ENCODE measurements around the gene LGALS13.

Gene LGALS13, protein sequence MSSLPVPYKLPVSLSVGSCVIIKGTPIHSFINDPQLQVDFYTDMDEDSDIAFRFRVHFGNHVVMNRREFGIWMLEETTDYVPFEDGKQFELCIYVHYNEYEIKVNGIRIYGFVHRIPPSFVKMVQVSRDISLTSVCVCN

DNA sequence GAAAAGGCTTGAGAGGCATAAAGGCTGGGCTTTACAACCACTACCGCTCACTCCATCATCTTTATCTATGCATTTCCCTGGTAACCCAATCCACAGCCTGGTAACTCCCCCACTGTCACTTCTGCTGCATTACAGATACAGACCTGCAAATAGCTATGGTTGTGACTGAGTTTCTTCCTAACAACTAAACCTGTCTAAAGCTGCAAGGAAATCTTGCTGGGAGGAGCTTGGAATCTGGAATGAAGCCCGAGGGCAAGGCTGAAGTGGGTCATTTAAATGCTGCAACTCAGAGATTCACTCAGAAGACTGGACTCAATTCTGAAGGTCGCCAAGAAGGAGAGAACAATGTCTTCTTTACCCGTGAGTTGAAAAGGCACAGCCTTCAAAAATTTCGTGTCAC lies at the start of gene LGALS13:
LGALS13 (plus strand) TSS at position 301 of the 400 bp plus-strand sequence; CDS start at position 346, 45 bp downstream.
- Histone ChIP-seq H3K9ac (ENCODE audit: low read length) (no peak within 1 kb of the TSS), H3K9me3 (ENCODE audit: control insufficient read depth, low read length) (no peaks in the 10 kb centered on the region), H3K27me3 (ENCODE audit: control insufficient read depth, insufficient read depth, low read length) (no peaks in the 10 kb centered on the region), H3K4me3 (ENCODE audit: low read length) (no peak within 1 kb of the TSS), H3K36me3 (ENCODE audit: control insufficient read depth, insufficient read depth, low read length) (no peaks in the 10 kb centered on the region), H3K4me1 (ENCODE audit: control insufficient read depth, insufficient read depth, low read length) (no peaks in the 10 kb centered on the region)

DNA sequence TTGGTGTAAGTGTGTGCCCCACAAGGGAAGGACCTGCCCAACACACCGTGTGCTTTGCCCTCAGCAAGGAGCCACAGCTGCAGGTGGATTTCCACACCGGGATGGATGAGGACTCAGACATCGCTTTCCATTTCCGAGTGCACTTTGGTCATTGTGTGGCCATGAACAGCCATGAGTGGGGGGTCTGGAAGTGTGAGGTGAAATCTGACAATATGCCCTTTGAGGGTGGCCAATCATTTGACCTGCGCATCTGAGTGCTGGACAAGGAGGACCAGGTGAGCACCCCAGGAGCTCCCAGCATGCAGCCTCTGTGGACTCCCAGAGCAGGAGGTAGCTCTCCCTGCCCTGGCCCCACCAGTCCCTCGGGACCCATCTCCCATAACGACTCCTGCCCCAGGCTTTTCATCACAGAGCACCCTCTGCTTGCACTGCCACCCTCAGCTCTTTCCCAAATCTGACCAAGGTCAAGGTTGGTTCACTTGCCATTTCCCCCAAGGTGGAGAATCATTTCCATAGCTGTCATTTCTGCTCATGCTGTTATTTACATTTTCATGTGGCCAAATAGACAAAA lies 49.2 kb upstream of the LGALS13 start:
- no peaks in the 10 kb centered on the region for H3K27me3 ChIP-seq (ENCODE audit: control insufficient read depth, insufficient read depth, low read length)
- H3K4me3 ChIP-seq (ENCODE audit: low read length): no peak overlapping the region
- H3K9ac ChIP-seq (ENCODE audit: low read length): no peak overlapping the region
- no peaks in the 10 kb centered on the region for H3K9me3 ChIP-seq (ENCODE audit: control insufficient read depth, low read length)
- peaks cover 4% of the 10 kb centered on the region for H3K4me1 ChIP-seq (ENCODE audit: control insufficient read depth, insufficient read depth, low read length)
- no peaks in the 10 kb centered on the region for H3K36me3 ChIP-seq (ENCODE audit: control insufficient read depth, insufficient read depth, low read length)

DNA sequence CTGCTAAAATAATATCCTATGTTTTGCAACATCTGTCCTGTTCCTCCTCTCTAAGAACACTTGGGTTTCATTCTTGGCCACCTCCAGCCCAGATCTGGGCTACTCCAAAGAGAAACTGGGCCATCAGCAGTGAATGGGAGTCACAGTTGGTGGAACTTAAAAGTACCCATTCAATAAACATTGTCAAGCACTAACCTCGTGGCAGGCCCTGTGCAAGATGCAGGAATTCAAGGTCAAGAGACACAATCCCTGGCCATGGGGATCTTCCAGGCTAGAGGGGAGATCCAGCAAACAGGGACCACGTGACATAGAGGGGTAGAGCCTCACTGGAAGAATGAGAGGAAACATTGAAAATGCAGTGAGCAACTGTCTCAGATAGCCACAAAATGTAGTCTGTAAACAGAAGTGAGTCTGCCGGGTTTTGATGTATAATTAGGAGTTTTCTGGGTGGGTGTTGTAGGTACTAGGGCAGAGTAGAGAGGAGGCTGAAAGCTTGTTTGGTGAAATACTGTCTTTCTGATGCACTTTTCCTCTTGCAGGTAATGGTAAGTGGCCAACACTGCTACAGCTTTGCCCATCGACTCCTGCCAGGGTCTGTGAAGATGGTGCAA lies 47.5 kb upstream of the LGALS13 start:
- Histone ChIP-seq H3K27me3 (ENCODE audit: control insufficient read depth, insufficient read depth, low read length) (no peaks in the 10 kb centered on the region), H3K9ac (ENCODE audit: low read length) (no peak overlapping the region), H3K9me3 (ENCODE audit: control insufficient read depth, low read length) (no peaks in the 10 kb centered on the region), H3K4me3 (ENCODE audit: low read length) (no peak overlapping the region), H3K36me3 (ENCODE audit: control insufficient read depth, insufficient read depth, low read length) (no peaks in the 10 kb centered on the region), H3K4me1 (ENCODE audit: control insufficient read depth, insufficient read depth, low read length) (peaks cover 8% of the 10 kb centered on the region)

DNA sequence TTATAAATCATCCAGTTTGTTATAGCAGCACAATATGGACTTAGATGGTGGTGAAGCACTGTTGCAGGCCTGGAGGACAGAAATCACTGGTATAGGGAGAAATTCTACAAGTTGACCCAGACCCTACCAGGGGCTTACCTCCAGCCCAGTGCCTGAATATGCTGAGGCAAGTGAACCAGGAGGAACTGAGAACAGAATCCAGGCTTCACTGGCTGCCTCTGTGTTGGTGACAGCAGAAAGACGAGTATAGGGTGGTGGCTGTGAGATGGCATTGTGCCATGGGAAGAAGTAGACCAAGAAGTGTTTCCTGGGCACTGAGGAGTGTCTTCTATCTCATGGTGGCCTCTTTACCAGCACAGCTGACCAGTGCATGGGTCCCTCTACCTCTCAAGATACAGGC lies 46.4 kb upstream of the LGALS13 start:
- Histone ChIP-seq H3K4me3 (ENCODE audit: low read length) (no peak overlapping the region), H3K36me3 (ENCODE audit: control insufficient read depth, insufficient read depth, low read length) (no peaks in the 10 kb centered on the region), H3K4me1 (ENCODE audit: control insufficient read depth, insufficient read depth, low read length) (peaks cover 8% of the 10 kb centered on the region), H3K27me3 (ENCODE audit: control insufficient read depth, insufficient read depth, low read length) (no peaks in the 10 kb centered on the region), H3K9me3 (ENCODE audit: control insufficient read depth, low read length) (no peaks in the 10 kb centered on the region), H3K9ac (ENCODE audit: low read length) (no peak overlapping the region)

DNA sequence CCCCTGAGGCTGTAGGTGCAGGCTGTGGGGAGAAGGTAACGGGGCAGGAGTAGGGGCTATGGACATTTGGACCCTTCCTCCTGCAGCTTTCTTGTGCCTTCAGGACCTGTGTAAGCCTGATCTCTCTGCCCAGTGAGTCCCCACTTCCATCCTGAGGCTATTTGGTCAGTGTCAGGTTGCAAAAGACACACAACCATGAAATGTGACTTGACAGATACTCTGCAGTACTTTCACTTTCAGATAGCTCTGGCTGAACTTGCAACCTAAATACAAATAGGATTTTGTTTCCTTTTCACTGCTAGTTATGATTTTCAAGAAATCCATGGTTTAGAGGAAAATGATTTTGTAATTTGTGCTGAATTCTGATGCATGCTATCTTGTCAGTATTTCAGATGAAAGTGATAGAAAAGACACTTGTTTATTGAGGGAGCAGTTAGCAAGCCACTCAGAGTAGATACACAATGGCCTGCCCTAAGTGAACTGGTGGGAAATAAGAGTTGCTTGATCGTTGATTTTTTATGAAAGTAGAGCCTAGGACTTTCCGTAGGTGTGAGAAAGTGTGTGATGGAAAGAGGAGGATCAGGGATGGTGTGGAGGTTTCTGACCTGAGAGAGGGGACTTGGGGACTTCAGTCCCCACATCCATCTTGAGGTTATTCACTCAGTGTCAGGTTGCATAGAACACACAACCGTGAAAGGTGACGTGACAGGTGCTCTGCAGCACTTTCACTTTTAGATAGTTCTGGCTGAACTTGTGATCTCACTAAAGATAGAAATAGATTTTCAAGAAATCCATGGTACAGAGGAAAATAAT lies 44.3 kb upstream of the LGALS13 start:
- Histone ChIP-seq H3K4me1 (ENCODE audit: control insufficient read depth, insufficient read depth, low read length) (peaks cover 8% of the 10 kb centered on the region), H3K4me3 (ENCODE audit: low read length) (no peak overlapping the region), H3K27me3 (ENCODE audit: control insufficient read depth, insufficient read depth, low read length) (no peaks in the 10 kb centered on the region), H3K9me3 (ENCODE audit: control insufficient read depth, low read length) (no peaks in the 10 kb centered on the region), H3K36me3 (ENCODE audit: control insufficient read depth, insufficient read depth, low read length) (no peaks in the 10 kb centered on the region), H3K9ac (ENCODE audit: low read length) (no peak overlapping the region)

DNA sequence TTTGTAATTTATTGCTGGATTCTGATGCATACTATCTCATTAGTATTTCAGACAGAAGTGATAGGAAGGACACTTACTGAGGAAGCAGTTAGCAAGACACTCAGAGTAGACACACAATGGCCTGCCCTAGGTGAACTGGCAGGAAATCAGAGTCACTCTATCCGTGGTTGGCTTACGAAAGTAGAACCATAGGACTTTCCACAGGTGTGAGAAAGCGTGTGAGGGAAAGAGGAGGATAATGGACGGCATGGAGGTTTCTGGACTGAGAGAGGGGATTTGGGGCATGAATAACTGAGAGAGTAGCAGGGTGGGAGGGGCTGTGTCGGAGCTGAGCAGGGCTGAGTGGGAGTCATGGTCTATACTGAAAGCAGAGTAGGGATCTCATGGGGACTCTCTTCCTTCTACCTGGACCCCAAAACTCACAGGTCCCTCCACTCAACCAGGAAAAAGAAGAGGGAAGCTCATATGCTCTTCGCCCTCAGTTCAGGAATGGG lies 43.7 kb upstream of the LGALS13 start:
- no peaks in the 10 kb centered on the region for H3K27me3 ChIP-seq (ENCODE audit: control insufficient read depth, insufficient read depth, low read length)
- no peaks in the 10 kb centered on the region for H3K36me3 ChIP-seq (ENCODE audit: control insufficient read depth, insufficient read depth, low read length)
- peaks cover 8% of the 10 kb centered on the region for H3K4me1 ChIP-seq (ENCODE audit: control insufficient read depth, insufficient read depth, low read length)
- no peak overlapping the region for H3K4me3 ChIP-seq (ENCODE audit: low read length)
- H3K9me3 ChIP-seq (ENCODE audit: control insufficient read depth, low read length): no peaks in the 10 kb centered on the region
- H3K9ac ChIP-seq (ENCODE audit: low read length): no peak overlapping the region

DNA sequence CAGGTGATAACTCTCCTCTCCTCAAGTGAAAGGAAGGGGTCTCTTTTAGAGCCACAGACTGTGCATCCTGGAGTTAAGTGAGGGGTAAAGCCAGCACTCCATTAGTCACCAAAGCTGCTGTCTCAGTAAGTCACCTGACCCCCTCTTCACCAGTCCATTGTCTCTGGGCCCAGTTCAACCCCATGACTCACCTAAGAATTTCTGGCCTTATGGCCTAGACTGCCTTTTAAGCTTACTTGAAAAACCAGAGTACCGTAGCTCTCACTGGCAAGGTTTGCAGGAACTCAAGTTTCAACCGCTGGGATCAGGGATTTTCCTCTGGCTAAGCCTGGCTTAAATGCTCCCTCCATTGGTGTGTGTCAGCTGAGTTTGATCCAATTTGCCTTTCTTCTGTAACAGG lies 38.9 kb upstream of the LGALS13 start:
- H3K4me1 ChIP-seq (ENCODE audit: control insufficient read depth, insufficient read depth, low read length): peaks cover 4% of the 10 kb centered on the region
- no peaks in the 10 kb centered on the region for H3K27me3 ChIP-seq (ENCODE audit: control insufficient read depth, insufficient read depth, low read length)
- no peak overlapping the region for H3K9ac ChIP-seq (ENCODE audit: low read length)
- H3K36me3 ChIP-seq (ENCODE audit: control insufficient read depth, insufficient read depth, low read length): no peaks in the 10 kb centered on the region
- no peak overlapping the region for H3K4me3 ChIP-seq (ENCODE audit: low read length)
- H3K9me3 ChIP-seq (ENCODE audit: control insufficient read depth, low read length): no peaks in the 10 kb centered on the region

DNA sequence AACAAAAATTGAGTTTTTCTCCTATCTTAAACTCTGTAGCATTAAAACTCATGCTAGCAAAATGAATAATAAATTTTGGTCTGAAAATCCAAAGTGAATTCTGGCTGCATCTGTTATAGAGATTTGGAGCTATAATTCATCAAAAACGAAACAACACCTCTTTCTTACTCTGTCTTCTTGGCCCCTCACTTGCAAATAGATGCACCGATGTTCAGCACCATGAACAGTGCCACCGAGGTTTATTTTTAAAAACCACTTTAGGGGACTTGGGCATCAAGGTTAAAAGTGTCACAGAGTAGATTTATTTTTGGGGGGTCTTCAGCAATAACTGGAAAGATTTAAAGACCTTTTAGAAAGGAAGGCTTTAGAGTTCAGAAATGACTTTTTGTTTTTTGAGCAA lies 36.3 kb upstream of the LGALS13 start:
- no peaks in the 10 kb centered on the region for H3K4me1 ChIP-seq (ENCODE audit: control insufficient read depth, insufficient read depth, low read length)
- no peak overlapping the region for H3K9ac ChIP-seq (ENCODE audit: low read length)
- H3K9me3 ChIP-seq (ENCODE audit: control insufficient read depth, low read length): no peaks in the 10 kb centered on the region
- H3K4me3 ChIP-seq (ENCODE audit: low read length): no peak overlapping the region
- no peaks in the 10 kb centered on the region for H3K27me3 ChIP-seq (ENCODE audit: control insufficient read depth, insufficient read depth, low read length)
- H3K36me3 ChIP-seq (ENCODE audit: control insufficient read depth, insufficient read depth, low read length): no peaks in the 10 kb centered on the region

DNA sequence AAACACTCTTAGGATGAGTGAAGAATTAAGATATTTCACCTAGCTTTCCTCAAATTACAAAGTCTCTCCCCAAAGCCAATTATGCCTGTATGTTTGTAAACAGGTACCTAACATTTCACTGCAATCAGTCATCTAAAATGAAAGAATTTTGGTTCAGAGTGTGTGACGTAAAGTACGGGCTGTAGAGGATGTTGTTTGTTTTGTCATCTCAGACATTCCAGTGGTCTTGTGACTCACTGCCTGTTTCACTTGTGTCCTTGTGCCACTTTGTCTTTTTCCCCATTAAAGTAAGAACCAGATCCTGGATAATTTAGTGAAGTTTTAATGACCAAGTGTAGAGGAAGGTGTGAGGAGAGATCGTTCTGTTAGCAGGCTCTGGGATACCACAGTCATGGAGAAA lies 33.7 kb upstream of the LGALS13 start:
- no peaks in the 10 kb centered on the region for H3K9me3 ChIP-seq (ENCODE audit: control insufficient read depth, low read length)
- H3K27me3 ChIP-seq (ENCODE audit: control insufficient read depth, insufficient read depth, low read length): no peaks in the 10 kb centered on the region
- H3K4me3 ChIP-seq (ENCODE audit: low read length): no peak overlapping the region
- no peak overlapping the region for H3K9ac ChIP-seq (ENCODE audit: low read length)
- no peaks in the 10 kb centered on the region for H3K4me1 ChIP-seq (ENCODE audit: control insufficient read depth, insufficient read depth, low read length)
- no peaks in the 10 kb centered on the region for H3K36me3 ChIP-seq (ENCODE audit: control insufficient read depth, insufficient read depth, low read length)

DNA sequence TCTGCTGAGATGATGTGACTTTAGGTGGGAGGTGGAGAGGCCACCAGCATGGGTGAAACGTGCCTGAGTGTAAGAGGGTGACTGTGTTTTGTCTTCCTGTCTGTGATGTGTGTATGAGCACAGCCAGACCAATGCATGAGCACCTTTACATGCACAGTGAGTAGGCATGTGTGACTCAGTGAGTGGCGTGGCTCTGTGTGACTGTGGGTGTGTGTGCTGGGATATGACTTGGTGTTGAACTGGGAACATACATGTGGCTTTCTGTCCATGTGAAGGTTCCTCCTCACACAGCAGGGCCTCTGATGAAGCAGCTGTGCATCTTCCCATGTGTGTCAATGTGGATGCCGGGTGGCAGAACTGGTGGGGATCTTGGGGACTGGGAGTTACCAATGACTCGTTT lies 19.9 kb upstream of the LGALS13 start:
- no peak overlapping the region for H3K9ac ChIP-seq (ENCODE audit: low read length)
- no peaks in the 10 kb centered on the region for H3K27me3 ChIP-seq (ENCODE audit: control insufficient read depth, insufficient read depth, low read length)
- no peaks in the 10 kb centered on the region for H3K36me3 ChIP-seq (ENCODE audit: control insufficient read depth, insufficient read depth, low read length)
- H3K4me3 ChIP-seq (ENCODE audit: low read length): no peak overlapping the region
- no peaks in the 10 kb centered on the region for H3K4me1 ChIP-seq (ENCODE audit: control insufficient read depth, insufficient read depth, low read length)
- H3K9me3 ChIP-seq (ENCODE audit: control insufficient read depth, low read length): no peaks in the 10 kb centered on the region

DNA sequence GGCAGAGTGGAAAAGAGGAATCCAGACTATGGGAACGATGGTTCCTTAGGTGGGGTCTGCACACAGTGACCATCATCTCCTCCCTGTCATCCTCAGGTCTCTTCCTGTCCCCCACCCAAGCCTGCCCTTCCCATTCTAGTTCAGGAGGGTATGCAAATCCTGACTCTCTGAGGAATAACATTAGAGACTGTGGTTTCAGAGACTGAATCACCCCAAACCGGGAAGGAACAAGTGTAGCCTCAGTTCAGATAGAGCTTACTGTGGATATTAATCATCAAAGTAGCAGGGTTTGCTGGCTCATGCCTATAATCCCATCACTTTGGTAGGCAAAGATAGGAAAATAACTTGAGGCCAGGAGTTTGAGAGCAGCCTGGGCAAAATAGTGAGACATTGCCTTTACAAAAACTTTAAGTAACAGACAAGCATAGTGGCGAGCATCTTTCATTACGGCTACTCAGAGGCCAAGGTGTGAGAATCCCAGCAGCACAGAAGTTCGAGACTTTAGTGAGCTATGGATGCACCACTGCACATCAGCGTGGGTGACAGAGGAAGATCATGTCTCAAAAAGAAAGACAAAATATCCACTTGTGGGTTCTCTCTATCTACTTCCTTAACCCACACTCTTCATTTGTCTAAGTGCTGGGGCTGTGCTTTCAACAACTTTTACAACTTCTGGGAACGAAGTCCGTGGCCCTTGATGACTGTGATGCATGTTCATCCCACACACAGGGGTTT lies 19.3 kb upstream of the LGALS13 start:
- H3K36me3 ChIP-seq (ENCODE audit: control insufficient read depth, insufficient read depth, low read length): no peaks in the 10 kb centered on the region
- H3K9me3 ChIP-seq (ENCODE audit: control insufficient read depth, low read length): no peaks in the 10 kb centered on the region
- H3K4me1 ChIP-seq (ENCODE audit: control insufficient read depth, insufficient read depth, low read length): no peaks in the 10 kb centered on the region
- H3K27me3 ChIP-seq (ENCODE audit: control insufficient read depth, insufficient read depth, low read length): no peaks in the 10 kb centered on the region
- no peak overlapping the region for H3K9ac ChIP-seq (ENCODE audit: low read length)
- H3K4me3 ChIP-seq (ENCODE audit: low read length): no peak overlapping the region

All from mucosa of stomach (tissue), 1 donor.